HepG2 (cell line): ENCODE results near the gene SPATS2. TPM values are rescaled to one million over a fixed set of nuclear protein-coding genes. Genes with fewer than 3 reads are reported as not detected.

ENCODE experiments used
- AKAP8 ChIP-seq: sonication (generic); formaldehyde crosslinking; IDR thresholded peaks from 2 replicates; pipeline ENCODE4 v1.5.1; 2020; ENCODE audit warnings: mild to moderate bottlenecking, missing genetic modification reagents
- ATF2 ChIP-seq: sonication (generic); formaldehyde crosslinking; IDR thresholded peaks from 2 replicates; pipeline ENCODE4 v1.4.0; 2020; ENCODE audit warnings: missing genetic modification reagents
- ATF7 ChIP-seq, 2 experiments: fragments of 450-650 bp in 1 of 2; sonication (generic) in 1 of 2; formaldehyde crosslinking in 1 of 2; IDR thresholded peaks; 2 replicates each; pipeline versions ENCODE4 v1.4.0 to v1.6.1; 2016 to 2020; ENCODE audit warnings: antibody characterized with exemption in 1 of 2, mild to moderate bottlenecking in 1 of 2, missing genetic modification reagents in 1 of 2
- DMTF1 ChIP-seq: sonication (generic); formaldehyde crosslinking; IDR thresholded peaks from 2 replicates; pipeline ENCODE4 v1.4.0; 2020; ENCODE audit warnings: mild to moderate bottlenecking, missing genetic modification reagents
- MATR3 ChIP-seq: sonication (generic); formaldehyde crosslinking; IDR thresholded peaks from 2 replicates; pipeline ENCODE4 v1.4.0; 2020; ENCODE audit warnings: missing genetic modification reagents
- MBD4 ChIP-seq: IDR thresholded peaks from 2 replicates; pipeline ENCODE4 v1.6.1; 2012; ENCODE audit warnings: low read length, inconsistent platforms, borderline replicate concordance
- MXI1 ChIP-seq: IDR thresholded peaks from 3 replicates; pipeline ENCODE4 v1.6.1; 2012; ENCODE audit warnings: low read depth, low read length, inconsistent platforms, borderline replicate concordance
- NFYC ChIP-seq: IDR thresholded peaks from 2 replicates; pipeline ENCODE4 v1.6.1; 2016; ENCODE audit warnings: missing genetic modification reagents, missing compliant biosample characterization
- PLRG1 ChIP-seq: fragments of 450-650 bp; conservative IDR thresholded peaks from 2 replicates; pipeline ENCODE4 v1.6.1; 2016
- RXRB ChIP-seq: IDR thresholded peaks from 2 replicates; pipeline ENCODE4 v1.6.1; 2016; ENCODE audit warnings: borderline replicate concordance, missing genetic modification reagents, missing compliant biosample characterization
- SALL1 ChIP-seq: sonication (generic); formaldehyde crosslinking; IDR thresholded peaks from 2 replicates; pipeline ENCODE4 v1.8.0; 2022; ENCODE audit warnings: mild to moderate bottlenecking, missing genetic modification reagents
- TBX2 ChIP-seq: sonication (generic); formaldehyde crosslinking; IDR thresholded peaks from 2 replicates; pipeline ENCODE4 v1.5.0; 2020; ENCODE audit warnings: missing genetic modification reagents, mild to moderate bottlenecking, borderline replicate concordance
- TFDP1 ChIP-seq: IDR thresholded peaks from 2 replicates; pipeline ENCODE4 v1.6.1; 2016; ENCODE audit warnings: missing compliant biosample characterization, missing genetic modification reagents, borderline replicate concordance
- TOPORS ChIP-seq: sonication (generic); formaldehyde crosslinking; IDR thresholded peaks from 2 replicates; pipeline ENCODE4 v1.8.0; 2023; ENCODE audit warnings: mild to moderate bottlenecking, missing genetic modification reagents
- ZBTB1 ChIP-seq: sonication (generic); formaldehyde crosslinking; IDR thresholded peaks from 2 replicates; pipeline ENCODE4 v1.4.0; 2020; ENCODE audit warnings: missing genetic modification reagents, borderline replicate concordance
- ZNF30 ChIP-seq: sonication (generic); formaldehyde crosslinking; IDR thresholded peaks from 2 replicates; pipeline ENCODE4 v1.5.0; 2020; ENCODE audit warnings: mild to moderate bottlenecking, missing genetic modification reagents
- ZNF44 ChIP-seq: sonication (generic); formaldehyde crosslinking; IDR thresholded peaks from 2 replicates; pipeline ENCODE4 v1.5.1; 2020; ENCODE audit warnings: mild to moderate bottlenecking, missing genetic modification reagents
- ZNF703 ChIP-seq: sonication (generic); formaldehyde crosslinking; IDR thresholded peaks from 2 replicates; pipeline ENCODE4 v1.5.1; 2020; ENCODE audit warnings: missing genetic modification reagents, mild to moderate bottlenecking, moderate library complexity, borderline replicate concordance
- ZNF839 ChIP-seq: sonication (generic); formaldehyde crosslinking; IDR thresholded peaks from 2 replicates; pipeline ENCODE4 v1.4.0; 2020; ENCODE audit warnings: missing genetic modification reagents, mild to moderate bottlenecking, borderline replicate concordance
- ZSCAN25 ChIP-seq: sonication (generic); formaldehyde crosslinking; IDR thresholded peaks from 2 replicates; pipeline ENCODE4 v1.8.0; 2022; ENCODE audit warnings: mild to moderate bottlenecking, missing genetic modification reagents
- ZSCAN30 ChIP-seq: sonication (generic); formaldehyde crosslinking; IDR thresholded peaks from 2 replicates; pipeline ENCODE4 v1.5.0; 2020; ENCODE audit warnings: mild to moderate bottlenecking, missing genetic modification reagents
- polyA plus RNA-seq, 8 experiments: library from polyadenylated mRNA; depleted of rRNA in 3 of 8; stranded (reverse) in 7 of 8; unstranded in 1 of 8; fragments of >200 nt; fragmentation: Illumina TruSeq in 4 of 8; extraction: Trizol in 4 of 8; gene quantifications; 2 replicates each; pipeline versions ENCODE4 v1.2.1 to v1.2.3, GENCODE V29; 2011 to 2016; ENCODE audit warnings: low read depth in 4 of 8, missing spikeins in 1 of 8, mixed read lengths in 1 of 8; ENCODE audit not compliant: insufficient read depth in 1 of 8
- total RNA-seq, 5 experiments: library from RNA; depleted of rRNA; stranded (reverse); fragments of >200 nt; fragmentation: Illumina TruSeq; extraction: Trizol; gene quantifications; 2 replicates each; pipeline ENCODE4 v1.2.3, GENCODE V29; 2016; ENCODE audit warnings: low read depth in 1 of 5
- TF ChIP-seq, protein P1 (sequence below): sonication (generic); formaldehyde crosslinking; IDR thresholded peaks from 2 replicates; pipeline ENCODE4 v1.5.0; 2020; ENCODE audit warnings: missing genetic modification reagents, mild to moderate bottlenecking, borderline replicate concordance

Gene SPATS2
- total and polyA plus RNA-seq, 2 of the 13 experiments (the other 11 are each of a cell fraction or from before 2014, with no cell fraction given): 19.3 to 28.1 TPM

DNA sequence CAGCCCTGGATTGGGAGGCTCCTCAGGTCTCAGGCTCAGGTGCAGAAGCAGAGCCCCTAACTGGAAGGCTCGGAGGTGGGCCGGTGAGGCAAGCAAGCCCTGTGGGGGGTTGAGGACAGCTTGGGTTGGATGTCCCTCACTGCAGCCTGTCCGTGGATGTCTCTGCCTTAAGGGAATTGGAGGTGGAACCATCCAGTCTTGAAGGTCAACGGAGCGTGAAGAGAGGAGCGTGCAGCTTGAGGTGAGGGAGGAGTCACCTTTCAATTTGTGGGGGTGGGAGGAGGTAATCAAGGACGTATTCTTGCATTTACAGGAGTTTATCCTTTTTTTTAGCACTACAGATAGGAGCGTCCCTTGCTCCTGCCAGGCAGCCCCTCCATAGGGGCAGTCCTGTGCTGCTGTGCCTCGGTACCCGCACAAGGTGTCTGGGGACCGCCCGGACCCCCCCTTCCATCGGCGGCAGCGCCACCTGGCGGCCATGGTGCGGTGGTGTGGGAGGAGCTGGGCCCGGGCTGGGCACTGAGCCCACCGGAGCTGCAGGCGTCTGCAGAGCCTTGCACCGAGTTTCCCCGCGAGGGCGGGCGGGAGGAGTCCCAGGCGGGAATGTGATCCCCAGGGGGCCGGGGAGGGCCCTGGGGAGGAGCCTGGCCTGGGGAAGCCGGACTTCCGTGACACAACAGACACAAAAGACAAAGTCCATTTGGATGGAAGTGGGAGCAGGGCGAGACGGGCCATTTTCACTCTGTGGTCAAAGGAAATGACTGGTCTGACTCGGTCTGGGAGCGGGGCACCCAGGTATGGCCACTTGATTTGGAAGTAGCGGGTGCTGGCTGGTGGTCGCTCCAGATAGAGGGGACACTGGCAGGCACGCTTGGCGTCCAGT is 19.7 kb upstream of the SPATS2 start (continued):
- TF ChIP-seq, protein P1, sequence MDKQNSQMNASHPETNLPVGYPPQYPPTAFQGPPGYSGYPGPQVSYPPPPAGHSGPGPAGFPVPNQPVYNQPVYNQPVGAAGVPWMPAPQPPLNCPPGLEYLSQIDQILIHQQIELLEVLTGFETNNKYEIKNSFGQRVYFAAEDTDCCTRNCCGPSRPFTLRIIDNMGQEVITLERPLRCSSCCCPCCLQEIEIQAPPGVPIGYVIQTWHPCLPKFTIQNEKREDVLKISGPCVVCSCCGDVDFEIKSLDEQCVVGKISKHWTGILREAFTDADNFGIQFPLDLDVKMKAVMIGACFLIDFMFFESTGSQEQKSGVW (CRISPR knock-in tag): no peak
- TF ChIP-seq NFYC (CRISPR knock-in tag): peak; percentile 37
- TF ChIP-seq ZSCAN30 (CRISPR knock-in tag): no peak
- TF ChIP-seq ATF2: peak; percentile 19; the same call in 1 of the 2 replicates
- TF ChIP-seq TFDP1 (CRISPR knock-in tag): peak; percentile 91; the same call in 1 of the 2 replicates
- peak; percentile 76 for TF ChIP-seq TOPORS (CRISPR knock-in tag)
- TF ChIP-seq TBX2 (CRISPR knock-in tag): peak; percentile 90
- TF ChIP-seq ATF7 (IDR thresholded peaks at IDR 0.05): no peak
- 0 out of 2 replicates have a peak, but pooled peaks have one; percentile 64 for TF ChIP-seq ATF7 (CRISPR knock-in tag; IDR thresholded peaks at IDR 0.05)
- TF ChIP-seq PLRG1: no peak
- TF ChIP-seq MXI1: peak; percentile 77; the same call in 1 of the 3 replicates
- 0 out of 2 replicates have a peak, but pooled peaks have one; percentile 23 for TF ChIP-seq ZNF30 (CRISPR knock-in tag)
- no peak for TF ChIP-seq ZNF44
- TF ChIP-seq AKAP8: no peak
- TF ChIP-seq DMTF1 (CRISPR knock-in tag): no peak
- TF ChIP-seq SALL1: peak; percentile 91
- TF ChIP-seq MBD4: no peak
- 0 out of 2 replicates have a peak, but pooled peaks have one; percentile 55 for TF ChIP-seq ZNF839 (CRISPR knock-in tag)
- TF ChIP-seq MATR3 (CRISPR knock-in tag): no peak
- peak; percentile 34; the same call in 1 of the 2 replicates for TF ChIP-seq ZNF703
- TF ChIP-seq ZBTB1 (CRISPR knock-in tag): no peak
- TF ChIP-seq ZSCAN25 (CRISPR knock-in tag): peak; percentile 78
- TF ChIP-seq RXRB (CRISPR knock-in tag): peak; percentile 82
